PC-9 (cell line): ENCODE measurements around the gene NETO1.

ENCODE experiments used
- CTCF ChIP-seq: fragments of 200-600 bp; sonication (generic); conservative IDR thresholded peaks from 2 replicates; pipeline ENCODE4 v1.6.1; 2017; ENCODE audit warnings: mixed run types, antibody characterized with exemption, mild to moderate bottlenecking, moderate library complexity
- EZH2 ChIP-seq: fragments of 200-600 bp; sonication (generic); IDR thresholded peaks from 2 replicates; pipeline ENCODE4 v1.8.0; 2017; ENCODE audit warnings: antibody characterized with exemption, low read depth

GRCh38 chr18:72820571-72820970 lies 47.2 kb downstream of the NETO1 start:
- TF ChIP-seq CTCF = no peak
- TF ChIP-seq EZH2 = no peak
